ENCODE results near the gene ZNF512.
A peak's percentile ranks its signal among the peaks of the same experiment; 100 is the strongest.
"Not testable (repeated sequence)": the region's sequence is repeated elsewhere in the genome, so short reads cannot be mapped to it uniquely, and the experiment has no call there.

Gene ZNF512

GRCh38 chr2:27582695-27583389 lies at the start of gene ZNF512:
ZNF512 (plus strand) TSS chr2:27583042; CDS start chr2:27583113, 71 bp downstream.
- DNase-seq (ENCODE audit: low read depth): peak; percentile 74

- no peak for DNase-seq (ENCODE audit: low read depth)
These were observed 45.6 kb upstream of the ZNF512 start for GRCh38 chr2:27537287-27537686.

DNA sequence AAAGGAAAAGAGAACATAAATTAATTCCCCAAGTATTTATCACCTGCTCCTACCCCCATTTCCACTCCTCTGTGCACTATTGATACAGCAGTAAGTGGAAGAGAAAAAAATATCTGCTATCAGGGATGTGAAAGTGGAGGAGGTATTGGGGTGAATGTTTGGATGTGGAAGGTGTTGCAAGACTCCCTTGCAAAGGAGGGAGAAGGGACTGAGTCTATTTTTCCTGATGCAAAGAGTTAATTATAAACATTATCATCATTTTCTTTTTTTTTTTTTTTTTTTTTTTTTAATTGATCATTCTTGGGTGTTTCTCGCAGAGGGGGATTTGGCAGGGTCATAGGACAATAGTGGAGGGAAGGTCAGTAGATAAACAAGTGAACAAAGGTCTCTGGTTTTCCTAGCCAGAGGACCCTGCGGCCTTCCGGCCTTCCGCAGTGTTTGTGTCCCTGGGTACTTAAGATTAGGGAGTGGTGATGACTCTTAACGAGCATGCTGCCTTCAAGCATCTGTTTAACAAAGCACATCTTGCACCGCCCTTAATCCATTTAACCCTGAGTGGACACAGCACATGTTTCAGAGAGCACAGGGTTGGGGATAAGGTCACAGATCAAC lies 43.9 kb upstream of the ZNF512 start:
- DNase-seq (ENCODE audit: low read depth): not testable (repeated sequence)

DNA sequence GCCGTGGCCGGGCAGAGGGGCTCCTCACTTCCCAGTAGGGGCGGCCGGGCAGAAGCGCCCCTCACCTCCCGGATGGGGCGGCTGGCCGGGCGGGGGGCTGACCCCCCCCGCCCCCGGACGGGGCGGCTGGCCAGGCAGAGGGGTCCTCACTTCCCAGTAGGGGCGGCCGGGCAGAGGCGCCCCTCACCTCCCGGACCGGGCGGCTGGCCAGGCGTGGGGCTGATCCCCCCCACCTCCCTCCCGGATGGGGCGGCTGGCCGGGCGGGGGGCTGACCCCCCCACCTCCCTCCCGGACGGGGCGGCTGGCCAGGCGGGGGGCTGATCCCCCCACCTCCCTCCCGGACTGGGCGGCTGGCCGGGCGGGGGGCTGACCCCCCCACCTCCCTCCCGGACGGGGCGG lies 43.2 kb upstream of the ZNF512 start:
- DNase-seq (ENCODE audit: low read depth): not testable (repeated sequence)

DNA sequence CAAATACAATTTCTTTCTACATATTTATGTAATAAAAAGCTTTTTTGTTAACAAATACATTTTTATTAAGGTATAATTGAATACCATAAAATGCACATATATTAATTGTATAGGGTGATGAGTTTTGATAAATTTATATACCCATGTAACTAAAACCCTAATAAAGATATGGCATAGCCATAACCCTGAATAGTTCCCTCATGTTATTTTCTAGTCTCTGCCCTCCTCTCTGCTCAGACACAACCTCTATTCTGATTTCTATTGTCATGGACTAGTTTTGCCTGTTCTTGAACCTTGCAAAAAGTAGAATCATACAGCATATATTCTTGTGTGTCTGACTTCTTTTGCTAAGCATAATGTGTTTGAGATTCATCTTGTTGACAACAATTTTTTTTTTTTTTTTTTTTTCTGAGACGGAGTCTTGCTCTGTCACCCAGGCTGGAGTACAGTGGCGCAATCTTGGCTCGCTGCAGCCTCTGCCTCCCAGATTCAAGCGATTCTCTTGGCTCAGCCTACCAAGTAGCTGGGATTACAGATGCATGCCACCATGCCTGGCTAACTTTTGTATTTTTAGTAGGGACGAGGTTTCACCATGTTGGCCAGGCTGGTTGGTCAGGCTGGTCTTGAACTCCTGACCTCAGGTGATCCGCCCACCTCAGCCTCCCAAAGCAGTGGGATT lies 38.6 kb upstream of the ZNF512 start:
- DNase-seq (ENCODE audit: low read depth): no peak

DNA sequence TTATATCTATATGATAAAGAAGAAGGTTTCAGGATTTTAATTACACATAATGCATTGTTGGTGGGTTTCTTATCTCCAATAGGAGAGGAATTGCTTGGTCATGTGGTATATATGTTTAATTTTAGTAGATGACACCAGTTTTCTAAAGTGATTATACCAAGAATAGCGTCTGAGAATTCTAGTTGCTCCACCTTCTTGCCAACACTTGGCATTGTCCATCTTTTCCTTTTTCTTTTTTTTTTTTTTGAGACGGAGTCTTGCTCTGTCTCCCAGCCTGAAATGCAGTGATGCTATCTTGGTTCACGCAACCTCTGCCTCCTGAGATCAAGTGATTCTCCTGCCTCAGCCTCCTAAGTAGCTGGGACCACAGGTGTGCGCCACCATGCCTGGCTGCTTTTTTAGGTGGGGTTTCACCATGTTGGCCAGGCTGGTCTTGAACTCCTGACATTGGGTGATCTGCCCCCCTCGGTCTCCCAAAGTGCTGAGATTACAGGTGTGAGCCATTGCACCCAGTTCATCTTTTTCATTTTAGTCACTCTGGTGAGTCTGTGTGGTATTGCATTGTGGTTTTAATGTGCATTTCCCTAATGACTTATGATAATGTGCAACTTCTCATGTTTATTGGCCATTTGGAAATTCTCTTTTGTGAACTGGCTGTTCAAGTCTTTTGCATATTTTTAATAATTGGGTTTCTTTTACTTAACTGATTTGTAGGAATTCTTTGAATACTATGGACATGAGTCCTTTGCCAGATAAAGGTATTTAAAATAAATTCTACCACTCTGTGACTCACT lies 37.3 kb upstream of the ZNF512 start:
- no peak for DNase-seq (ENCODE audit: low read depth)

- DNase-seq (ENCODE audit: low read depth): no peak
These were observed 33.5 kb upstream of the ZNF512 start for GRCh38 chr2:27549303-27549702.

GRCh38 chr2:27551514-27551913 lies 31.3 kb upstream of the ZNF512 start:
- DNase-seq (ENCODE audit: low read depth): no peak

- DNase-seq (ENCODE audit: low read depth): no peak
These were observed 29.9 kb upstream of the ZNF512 start for GRCh38 chr2:27552941-27553340.

DNA sequence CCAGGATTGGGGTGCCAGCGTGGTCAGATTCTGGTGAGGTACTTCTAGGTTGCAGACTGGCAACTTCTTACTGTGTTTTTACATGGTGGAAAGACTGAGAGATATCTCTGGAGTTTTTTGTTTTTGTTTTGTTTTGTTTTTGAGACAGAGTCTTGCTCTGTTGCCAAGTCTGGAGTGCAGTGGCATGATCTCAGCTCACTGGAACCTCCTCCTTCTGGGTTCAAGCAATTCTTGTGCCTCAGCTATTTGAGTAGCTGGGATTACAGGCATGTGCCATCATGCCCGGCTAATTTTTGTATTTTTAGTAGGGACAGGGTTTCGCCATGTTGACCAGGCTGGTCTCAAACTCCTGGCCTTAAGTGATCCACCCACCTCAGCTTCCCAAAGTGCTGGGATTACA lies 28.4 kb upstream of the ZNF512 start:
- DNase-seq (ENCODE audit: low read depth): not testable (repeated sequence)

DNA sequence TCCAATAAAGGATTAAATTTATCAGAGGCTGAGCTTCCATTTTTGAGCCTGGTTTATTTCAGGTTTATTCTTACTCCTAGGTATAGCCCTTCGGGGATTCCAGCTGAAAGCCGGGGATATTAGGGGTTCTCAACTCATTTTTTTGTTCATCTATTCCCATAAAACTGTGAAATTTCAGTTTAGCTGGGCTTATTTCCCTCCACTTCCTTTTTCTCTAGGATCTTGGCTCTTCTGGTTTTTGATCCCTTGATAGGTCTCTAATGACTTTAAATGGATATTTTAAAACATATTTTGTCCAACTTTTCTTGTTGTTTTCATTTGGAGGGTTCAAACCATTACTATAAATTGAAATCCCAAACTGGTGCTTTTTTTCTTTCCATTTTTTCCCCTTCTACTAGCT lies 23.6 kb upstream of the ZNF512 start:
- DNase-seq (ENCODE audit: low read depth): no peak

DNA sequence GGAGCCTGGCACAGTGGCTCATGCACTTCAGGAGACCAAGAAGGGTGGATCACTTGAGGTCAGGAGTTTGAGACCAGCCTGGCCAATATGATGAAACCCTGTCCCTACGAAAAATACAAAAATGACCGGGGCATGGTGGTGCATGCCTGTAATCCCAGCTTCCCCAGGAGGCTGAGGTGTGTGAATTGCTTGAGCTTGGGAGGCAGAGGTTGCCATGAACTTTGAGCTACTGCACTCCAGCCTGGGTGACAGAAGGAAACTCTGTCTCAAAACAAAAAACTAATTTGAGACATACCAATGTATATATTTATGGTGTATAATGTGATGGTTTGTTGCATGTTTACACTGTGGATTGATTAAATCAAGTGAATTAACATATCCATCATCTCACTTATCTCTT lies 21.8 kb upstream of the ZNF512 start:
- DNase-seq (ENCODE audit: low read depth): no peak

- no peak for DNase-seq (ENCODE audit: low read depth)
These were observed 16.2 kb upstream of the ZNF512 start for GRCh38 chr2:27566628-27567027.

DNA sequence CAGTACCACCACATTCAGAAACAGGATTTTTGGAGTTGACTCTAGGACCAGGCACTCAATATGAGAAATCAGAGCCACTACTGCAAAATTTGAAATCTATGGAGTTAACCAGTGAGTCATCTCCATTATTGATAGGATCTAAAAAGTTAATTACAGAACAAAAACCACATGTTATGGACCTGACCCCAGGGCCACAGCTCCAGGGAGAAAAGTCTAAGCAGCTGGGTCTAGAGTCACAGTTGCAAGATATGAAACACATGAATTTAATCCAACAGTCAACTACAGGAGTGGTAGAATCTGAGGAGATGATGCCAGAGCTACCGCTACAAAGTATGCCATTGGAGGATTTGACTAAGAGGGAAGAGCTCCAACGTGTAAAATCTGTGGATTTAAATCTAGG lies 13.4 kb upstream of the ZNF512 start:
- DNase-seq (ENCODE audit: low read depth): no peak

GRCh38 chr2:27571197-27571596 lies 11.6 kb upstream of the ZNF512 start:
- no peak for DNase-seq (ENCODE audit: low read depth)

DNA sequence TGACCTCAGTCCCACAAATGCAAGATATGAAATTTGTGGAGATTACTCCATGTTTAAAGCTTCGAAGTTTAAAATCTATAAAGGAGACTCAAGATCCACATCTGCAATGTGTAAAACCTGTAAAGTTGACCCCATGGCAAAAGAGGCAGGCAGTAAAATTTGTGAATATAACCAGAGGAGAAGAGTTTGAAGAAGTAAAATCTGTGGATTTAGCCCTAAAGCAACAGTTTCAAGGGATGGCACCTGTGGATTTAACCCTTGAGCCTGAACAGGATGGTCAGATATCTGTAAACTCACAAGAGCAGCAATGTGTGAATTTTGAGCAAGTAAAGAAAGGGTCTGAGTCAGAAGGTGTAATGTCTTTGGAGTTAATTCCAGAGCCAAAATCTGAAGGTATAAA lies 11.2 kb upstream of the ZNF512 start:
- no peak for DNase-seq (ENCODE audit: low read depth)

DNA sequence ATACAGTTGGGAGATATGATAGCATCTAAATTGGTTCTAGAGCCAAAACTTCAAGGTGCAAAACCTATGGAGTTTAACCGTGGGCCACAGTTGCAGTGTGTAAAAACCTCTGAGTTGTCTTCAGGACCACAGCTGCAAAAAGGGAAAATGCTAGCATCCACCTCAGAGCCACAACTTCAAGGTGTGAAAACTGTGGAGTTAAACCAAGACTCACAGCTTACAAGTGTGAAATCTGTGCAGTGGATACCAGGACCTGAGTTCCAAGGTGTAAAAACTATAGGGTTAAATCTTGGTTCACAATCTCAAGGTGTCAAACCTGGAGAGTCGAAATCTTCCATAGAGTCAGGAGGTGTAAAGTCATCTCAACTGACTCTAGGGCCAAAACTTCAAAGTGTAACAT lies 10.4 kb upstream of the ZNF512 start:
- DNase-seq (ENCODE audit: low read depth): no peak

DNA sequence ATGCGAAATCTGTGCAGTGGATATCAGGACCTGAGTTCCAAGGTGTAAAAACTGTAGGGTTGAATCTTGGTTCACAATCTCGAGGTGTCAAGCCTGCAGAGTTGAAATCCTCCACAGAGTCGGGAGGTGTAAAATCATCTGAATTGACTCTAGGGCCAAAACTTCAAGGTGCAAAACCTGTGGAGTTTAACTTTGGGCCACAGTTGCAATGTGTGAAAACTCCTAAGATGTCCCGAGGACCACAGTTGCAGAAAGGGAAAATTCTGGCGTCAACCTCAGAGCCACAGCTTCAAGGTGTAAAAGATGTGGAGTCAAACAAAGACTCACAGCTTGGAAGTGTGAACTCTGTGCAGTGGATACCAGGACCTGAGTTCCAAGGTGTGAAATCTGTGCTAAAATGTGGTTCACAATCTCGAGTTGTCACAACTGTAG lies 9.8 kb upstream of the ZNF512 start:
- no peak for DNase-seq (ENCODE audit: low read depth)

GRCh38 chr2:27573452-27573851 lies 9.4 kb upstream of the ZNF512 start:
- no peak for DNase-seq (ENCODE audit: low read depth)

DNA sequence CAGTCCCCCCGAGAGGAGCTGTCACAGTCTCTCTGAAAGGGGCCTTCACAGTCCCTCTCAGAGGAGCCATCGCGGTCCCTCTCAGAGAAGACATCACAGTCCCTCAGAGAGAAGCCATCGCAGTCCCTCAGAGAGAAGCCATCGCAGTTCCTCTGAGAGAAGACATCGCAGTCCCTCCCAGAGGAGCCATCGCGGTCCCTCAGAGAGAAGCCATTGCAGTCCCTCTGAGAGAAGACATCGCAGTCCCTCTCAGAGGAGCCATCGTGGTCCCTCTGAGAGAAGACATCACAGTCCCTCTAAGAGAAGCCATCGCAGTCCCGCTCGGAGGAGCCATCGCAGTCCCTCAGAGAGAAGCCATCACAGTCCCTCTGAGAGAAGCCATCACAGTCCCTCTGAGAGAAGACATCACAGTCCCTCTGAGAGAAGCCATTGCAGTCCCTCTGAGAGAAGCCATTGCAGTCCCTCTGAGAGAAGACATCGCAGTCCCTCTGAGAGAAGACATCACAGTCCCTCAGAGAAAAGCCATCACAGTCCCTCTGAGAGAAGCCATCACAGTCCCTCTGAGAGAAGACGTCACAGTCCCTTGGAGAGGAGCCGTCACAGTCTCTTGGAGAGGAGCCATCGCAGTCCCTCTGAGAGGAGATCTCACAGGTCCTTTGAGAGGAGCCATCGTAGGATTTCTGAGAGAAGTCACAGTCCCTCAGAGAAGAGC lies 1.3 kb upstream of the ZNF512 start:
- no peak for DNase-seq (ENCODE audit: low read depth)

- no peak for DNase-seq (ENCODE audit: low read depth)
These were observed 630 bp upstream of the ZNF512 start for GRCh38 chr2:27582129-27582694.
